ENCODE results near the gene SPATA25.
"Not testable (repeated sequence)": the region's sequence is repeated elsewhere in the genome, so short reads cannot be mapped to it uniquely, and the experiment has no call there.

SPATA25 gene

DNA sequence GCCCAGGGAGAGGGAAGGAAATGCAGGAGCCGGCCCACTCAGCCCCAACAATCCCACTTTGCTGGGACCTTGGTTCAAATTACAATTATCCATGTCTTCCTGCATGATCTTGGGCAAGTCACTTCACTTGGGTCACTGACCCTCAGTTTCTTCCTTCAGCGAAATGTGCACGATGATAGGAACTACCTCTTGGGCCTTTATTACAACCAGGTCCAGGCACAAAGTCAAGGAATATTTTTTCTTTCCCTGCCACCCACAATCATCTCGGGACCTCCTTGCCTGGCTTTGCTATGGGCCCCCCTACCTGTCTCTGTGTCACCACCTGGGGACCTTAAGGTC lies 24.9 kb upstream of the SPATA25 start:
- DNase-seq: no peak

DNA sequence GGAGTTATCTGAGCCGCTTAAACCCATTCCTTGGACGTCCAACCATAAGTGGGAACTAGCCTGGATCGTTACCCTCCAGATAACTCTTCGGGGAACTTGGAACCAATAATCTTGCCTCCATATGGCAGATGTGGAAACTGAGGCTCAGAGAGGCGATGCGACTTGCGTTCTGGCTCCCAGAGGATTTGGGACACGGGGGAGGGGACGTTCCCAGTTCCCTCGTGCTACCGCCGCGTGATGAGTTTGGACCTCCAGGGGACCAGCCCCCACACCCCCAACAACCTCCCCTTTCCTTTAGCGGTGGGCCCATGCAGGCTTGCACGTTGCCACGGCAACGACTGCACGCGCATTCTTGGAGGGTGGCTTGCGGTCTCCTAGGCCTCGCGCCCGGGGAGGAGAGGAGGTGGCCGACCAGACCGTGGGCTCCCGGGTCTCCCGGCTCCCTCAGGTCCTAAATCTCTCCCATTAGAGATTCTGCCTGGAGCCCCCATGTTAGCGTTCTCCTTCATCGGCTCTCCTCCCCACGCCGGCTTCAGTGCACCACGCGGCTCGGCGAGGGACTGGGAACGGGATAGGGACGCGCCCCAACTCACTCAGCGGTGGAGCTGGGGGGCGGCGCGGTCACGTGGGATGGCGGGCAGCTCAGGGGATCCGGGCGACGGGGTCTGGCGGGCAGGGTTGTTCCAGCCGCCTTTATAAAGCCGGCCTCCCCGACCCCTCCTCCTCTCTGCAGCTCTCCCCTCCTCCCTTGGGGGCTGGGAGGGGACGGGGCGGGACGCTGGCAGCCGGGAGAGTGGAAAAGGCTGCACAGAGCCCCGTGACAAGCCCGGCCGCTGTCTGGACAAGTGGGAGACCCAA lies 24.3 kb upstream of the SPATA25 start, which contains the start of gene PLTP:
Gene PLTP (minus strand): TSS at position 670 of the 858 bp plus-strand sequence. CDS start 703 bp downstream, outside the sequence.
- DNase-seq: no peak

DNA sequence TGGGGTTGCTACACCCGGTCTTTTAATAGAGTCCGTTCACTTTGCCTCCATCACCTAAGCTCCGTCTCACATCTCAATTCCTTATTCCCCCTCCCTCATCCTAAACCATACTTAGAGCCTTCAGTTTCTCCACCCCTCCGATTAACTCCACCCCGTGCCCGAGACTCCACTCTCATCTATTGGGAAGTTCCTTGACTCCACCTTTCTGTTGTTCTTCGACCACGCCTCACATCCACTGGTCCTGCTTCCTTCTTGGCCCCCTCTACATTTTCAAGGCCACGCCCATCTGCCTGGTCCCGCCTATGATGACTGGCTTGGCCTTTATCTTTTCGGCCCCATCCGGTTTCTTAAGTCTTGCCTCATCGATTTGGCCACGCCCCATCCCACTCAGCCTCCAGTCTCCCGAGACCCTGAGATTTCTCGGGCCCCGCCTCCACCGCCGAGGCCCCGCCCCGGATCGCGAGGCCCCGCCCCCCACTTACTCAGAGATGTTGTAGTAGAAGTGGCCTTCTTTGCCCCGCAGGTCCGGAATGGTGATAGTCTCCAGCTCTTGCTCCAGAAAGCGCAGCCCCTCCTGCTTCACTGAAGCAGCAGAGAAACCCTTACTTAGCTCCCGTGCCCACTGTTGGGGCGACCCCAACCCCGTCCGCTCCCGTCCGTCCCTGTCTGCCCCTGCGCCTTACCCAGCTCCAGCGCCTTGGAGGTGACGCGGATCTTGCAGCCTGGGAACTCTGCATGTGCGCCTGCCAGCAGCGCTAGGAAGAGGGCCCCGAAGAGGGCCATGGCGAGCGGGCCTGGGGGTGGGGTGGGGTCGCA lies 23.5 kb upstream of the SPATA25 start:
- peak; percentile 99 for DNase-seq

GRCh38 chr20:45909817-45910669 lies 22.6 kb upstream of the SPATA25 start:
- DNase-seq: no peak

DNA sequence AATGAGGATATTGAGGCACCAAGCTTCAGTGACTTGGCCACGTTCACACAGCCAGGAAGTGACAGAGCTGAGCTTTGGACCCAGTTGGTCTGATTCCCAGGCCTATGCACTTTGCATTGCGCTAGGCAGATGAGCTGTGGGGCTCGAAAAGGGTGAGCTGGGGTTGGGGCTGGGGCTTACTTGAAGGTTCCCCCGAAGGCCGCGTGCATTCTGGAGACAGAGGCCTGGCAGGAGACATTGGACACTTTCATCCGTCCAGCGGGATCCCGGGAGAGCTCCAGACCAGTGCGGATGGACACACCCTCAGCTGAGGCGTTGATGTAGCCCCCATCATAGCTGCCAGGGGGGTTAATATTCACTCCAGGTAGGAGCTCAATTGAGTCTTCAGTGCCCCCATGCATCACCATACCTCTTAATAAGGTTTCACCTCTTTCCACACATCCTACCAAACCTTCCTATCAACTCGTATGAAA lies 21.9 kb upstream of the SPATA25 start:
- no peak for DNase-seq

- DNase-seq: no peak
Measured at GRCh38 chr20:45908084-45908483, 20.7 kb upstream of the SPATA25 start.

DNA sequence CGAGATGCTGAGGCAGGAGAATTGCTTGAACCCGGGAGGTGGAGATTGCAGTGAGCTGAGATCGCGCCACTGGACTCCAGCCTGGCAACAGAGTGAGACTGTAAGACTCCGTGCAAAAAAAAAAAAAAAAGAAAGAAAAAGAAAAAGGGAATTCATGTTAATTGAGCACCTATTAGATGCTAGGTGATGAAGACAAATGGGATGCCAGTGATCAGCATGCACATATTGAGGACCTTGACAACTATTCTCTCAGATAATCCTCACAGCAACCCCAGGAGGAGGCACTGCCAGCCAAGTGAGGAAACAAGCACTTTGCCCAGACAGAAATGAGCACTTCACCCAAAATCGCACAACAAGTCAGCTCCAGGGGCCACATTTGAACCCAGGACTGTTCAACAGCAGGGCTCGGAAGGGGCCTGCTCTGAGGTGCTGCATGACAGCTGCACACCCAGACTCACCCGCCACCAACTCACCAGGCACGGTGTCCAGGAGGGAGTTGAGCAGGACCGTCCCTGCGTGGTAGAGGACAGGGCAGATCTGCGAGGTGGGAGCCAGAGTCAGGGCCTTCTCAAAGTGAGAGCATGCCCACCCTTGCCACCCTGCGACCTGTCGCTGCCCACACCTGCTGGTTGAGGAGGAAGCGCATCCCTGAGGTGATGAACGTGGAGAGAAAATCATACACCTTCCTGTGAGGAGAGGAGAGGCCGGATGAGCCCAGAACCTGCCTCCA lies 20.0 kb upstream of the SPATA25 start:
- DNase-seq: no peak

- DNase-seq: no peak
Measured at GRCh38 chr20:45905505-45906079, 18.2 kb upstream of the SPATA25 start.

DNA sequence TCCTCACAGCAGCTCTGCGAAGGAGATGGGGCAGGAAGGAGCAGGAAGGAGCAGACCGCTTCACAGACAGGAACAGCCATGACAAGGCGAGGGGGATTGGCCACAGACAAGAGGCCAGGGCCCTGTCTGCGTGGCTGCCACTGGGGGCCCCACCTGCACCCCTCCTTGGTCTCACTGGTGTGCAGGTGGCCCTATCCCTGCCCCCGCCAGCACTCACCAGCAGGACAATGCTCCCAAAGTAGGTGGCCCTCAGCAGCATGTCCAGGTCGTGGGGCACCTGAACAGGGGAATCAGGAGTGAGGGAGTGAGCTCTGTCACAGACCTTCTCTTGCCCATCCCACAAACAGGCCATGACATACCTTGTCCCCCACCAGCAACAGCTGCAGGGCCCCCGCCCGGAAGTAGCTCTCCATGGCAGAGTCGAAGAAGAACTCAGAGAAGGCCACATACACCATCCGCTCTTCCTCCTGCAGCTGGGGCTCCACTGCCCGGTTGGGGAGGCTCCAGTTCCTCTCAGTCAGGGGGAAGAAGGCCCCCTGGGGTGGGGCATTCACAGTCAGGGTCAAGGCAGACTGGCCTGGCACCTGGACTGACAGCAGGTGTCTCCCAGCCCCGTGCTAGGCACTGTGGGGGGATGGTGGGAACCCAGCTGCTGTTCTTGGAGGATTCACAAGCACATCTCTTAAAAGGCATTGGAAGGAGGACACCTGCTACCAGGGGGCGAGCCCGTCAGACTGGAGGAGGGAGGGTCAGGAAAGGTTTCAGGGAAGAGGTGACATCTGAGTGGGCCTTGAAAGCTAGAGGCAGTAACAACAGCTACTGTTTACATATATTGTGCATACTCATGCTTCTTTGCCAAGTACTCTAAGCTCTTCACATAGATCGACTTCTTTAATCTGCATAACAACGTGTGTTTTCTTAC lies 17.4 kb upstream of the SPATA25 start:
- no peak for DNase-seq

- no peak for DNase-seq
Measured at GRCh38 chr20:45902199-45902701, 14.8 kb upstream of the SPATA25 start.

DNA sequence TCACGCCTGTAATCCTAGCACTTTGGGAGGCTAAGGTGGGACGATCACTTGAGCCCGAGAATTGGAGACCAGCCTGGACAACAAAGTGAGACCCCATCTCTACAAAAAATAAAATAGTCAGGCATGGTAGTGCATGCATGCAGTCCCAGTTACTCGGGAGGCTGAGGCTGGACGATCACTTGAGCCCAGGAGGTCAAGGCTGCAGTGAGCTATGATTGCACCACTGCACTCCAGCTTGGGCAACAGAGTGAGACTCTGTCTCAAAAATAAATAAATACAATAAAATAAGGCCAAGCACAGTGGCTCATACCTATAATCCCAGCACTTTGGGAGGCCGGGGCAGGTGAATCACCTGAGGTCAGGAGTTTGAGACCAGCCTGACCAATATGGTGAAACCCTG lies 13.9 kb upstream of the SPATA25 start:
- not testable (repeated sequence) for DNase-seq

GRCh38 chr20:45899046-45899835 lies 11.8 kb upstream of the SPATA25 start:
- no peak for DNase-seq

DNA sequence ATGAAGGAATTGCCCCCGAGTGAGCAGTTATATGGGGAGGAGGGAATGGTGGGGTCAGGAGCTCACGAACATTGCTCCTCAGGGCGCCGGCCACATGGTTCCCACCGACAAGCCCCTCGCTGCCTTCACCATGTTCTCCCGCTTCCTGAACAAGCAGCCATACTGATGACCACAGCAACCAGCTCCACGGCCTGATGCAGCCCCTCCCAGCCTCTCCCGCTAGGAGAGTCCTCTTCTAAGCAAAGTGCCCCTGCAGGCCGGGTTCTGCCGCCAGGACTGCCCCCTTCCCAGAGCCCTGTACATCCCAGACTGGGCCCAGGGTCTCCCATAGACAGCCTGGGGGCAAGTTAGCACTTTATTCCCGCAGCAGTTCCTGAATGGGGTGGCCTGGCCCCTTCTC lies 10.9 kb upstream of the SPATA25 start:
- no peak for DNase-seq

DNA sequence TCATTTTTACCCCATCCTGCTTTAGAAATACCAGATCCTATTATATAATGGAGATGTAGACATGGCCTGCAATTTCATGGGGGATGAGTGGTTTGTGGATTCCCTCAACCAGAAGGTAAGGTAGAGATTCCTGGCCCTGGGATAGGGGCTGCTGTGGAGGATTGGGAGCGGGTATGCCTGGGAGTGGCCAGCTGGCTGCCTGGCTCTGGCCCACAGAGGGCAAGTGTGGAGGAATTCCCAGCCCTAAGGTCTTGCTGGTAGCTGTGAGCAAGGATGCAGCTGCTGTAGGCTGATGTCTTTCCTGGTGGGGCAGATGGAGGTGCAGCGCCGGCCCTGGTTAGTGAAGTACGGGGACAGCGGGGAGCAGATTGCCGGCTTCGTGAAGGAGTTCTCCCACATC lies 10.3 kb upstream of the SPATA25 start:
- no peak for DNase-seq

DNA sequence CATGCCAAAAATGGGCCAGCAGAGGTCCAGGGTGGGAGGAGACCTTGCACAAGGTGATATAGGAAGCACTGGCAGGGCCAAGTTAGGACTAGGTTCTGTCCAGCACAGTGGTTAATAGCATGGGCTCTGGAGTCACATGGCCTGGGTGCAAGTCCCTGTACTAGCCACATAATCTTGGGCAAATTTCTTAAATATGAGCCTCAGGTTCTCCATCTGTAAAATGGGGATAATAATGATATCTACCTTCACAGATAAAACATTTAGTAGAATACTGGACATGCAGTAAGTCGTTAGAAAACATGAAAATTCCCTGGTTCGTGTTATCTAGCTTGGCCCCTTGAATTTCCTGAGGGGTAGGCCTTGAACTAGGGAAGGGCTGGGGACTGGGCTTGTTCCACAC lies 9.9 kb upstream of the SPATA25 start:
- DNase-seq: no peak

- no peak for DNase-seq
Measured at GRCh38 chr20:45896641-45897161, 9.3 kb upstream of the SPATA25 start.

DNA sequence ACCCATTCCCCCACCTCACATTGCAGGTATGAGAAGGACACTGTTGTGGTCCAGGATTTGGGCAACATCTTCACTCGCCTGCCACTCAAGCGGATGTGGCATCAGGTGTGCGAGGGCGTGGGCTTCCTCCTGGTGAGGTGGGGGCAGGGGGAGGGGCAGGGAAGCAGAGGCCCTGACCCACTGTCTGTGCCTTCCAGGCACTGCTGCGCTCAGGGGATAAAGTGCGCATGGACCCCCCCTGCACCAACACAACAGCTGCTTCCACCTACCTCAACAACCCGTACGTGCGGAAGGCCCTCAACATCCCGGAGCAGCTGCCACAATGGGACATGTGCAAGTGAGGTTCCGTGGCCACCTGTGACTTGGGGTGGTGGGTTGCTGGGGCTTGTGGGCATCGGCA lies 7.4 kb upstream of the SPATA25 start:
- DNase-seq: no peak

GRCh38 chr20:45893831-45894230 lies 6.4 kb upstream of the SPATA25 start:
- no peak for DNase-seq

DNA sequence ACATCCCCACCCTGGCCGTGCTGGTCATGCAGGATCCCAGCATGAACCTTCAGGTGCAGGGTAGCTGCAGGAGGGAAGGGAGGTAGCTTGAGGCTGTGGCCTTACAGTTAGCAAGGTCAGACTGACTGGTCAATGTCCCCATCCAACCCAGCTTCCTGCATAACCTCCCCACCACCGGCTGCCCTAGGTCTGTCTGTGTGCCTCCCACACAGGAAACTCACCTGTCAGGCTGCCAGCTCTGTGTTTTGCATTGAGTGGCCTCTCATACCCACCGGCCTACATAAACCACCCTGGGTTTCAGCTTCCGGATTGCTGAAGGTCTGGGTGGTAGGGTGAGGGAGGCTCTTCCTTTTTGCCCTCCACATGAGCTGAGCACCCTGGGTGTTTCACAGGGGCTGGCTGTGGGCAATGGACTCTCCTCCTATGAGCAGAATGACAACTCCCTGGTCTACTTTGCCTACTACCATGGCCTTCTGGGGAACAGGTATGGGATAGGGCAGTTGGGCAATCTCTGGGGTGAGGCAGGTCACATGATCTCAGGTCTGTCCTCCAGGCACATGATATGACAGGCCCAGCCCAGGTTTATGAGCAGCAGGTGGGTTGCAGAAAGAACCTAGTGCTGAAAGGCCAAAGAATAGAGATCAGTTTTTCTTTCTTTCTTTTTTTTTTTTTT lies 5.5 kb upstream of the SPATA25 start:
- DNase-seq: no peak

Data from suppressor macrophage treated with lipopolysaccharide for 4 hours (primary cell).